Stimulated activated CD4-positive, alpha-beta T cell treated with anti-CD3 and anti-CD28 coated beads, Interleukin-12 subunit alpha, Interleukin-12 subunit beta, amount 100 ng/mL, for 48 hours (primary cell): ENCODE results near the gene MFRP.

Experiments
- DNase-seq, 3 donors: peaks; one replicate each; pipeline ENCODE4 v3.0.0-alpha.2; 2020; ENCODE audit warnings: low read depth in 2 of 3, low spot score in 1 of 3

Gene MFRP

DNA sequence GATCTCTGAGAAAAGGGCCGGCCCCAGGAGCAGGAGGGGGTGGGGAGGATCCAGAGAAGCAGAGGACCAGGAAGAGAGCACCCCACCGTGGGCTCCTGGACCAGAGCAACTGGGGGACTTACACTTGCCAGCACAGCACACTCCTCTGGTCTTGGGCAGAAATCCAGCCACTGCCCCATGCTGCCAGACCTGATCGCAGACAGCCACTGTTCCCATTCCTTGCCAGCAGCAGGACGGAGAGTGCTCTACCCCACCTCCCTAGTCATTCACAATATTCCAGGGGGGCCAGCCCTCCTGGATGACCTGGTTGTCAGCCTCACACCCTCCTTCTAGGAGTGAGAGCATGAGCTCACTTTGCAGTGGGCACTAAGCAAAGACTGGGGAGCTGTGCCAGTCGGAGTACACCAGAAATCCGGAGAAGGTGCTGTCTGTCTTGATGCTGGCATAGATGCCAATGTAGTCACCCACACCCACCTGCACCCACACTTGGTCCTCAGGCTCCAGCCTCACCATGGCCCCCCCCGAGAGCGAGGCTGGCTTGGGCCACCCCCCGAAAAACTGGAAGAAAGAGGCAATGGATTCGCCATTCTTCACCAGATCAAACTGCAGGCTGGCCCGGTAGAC is 7.4 kb downstream of the MFRP start:
- DNase-seq = no peak

DNA sequence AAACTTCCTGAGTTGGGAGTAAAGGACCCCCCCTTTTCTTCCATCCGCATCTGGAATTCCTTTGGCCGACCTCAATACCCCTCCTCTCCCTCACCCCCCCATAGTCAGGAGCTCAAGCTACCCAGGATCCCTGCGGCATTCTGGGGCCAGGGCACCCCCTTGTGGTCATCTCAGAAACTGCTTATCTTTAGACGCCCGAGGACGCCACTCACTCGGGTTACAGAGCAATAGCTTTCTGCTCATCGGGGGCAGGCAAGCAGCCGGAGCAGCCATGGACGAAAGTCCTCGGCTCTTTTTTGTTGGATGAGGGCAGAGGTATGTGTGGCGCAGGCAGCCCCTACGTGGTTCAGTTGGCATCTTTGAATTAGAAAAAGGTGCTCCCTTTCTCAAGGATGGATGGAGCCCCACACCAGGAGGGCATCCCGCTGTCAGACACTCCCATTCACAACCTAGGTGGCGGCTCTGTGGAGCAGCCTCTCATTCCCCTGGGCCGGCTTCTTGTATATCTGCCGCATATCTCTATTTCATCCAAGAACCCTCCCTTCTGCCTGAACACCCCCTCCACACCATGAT is 8.1 kb downstream of the MFRP start:
- peak in 1 of 3 donors; percentile 79 for DNase-seq

DNA sequence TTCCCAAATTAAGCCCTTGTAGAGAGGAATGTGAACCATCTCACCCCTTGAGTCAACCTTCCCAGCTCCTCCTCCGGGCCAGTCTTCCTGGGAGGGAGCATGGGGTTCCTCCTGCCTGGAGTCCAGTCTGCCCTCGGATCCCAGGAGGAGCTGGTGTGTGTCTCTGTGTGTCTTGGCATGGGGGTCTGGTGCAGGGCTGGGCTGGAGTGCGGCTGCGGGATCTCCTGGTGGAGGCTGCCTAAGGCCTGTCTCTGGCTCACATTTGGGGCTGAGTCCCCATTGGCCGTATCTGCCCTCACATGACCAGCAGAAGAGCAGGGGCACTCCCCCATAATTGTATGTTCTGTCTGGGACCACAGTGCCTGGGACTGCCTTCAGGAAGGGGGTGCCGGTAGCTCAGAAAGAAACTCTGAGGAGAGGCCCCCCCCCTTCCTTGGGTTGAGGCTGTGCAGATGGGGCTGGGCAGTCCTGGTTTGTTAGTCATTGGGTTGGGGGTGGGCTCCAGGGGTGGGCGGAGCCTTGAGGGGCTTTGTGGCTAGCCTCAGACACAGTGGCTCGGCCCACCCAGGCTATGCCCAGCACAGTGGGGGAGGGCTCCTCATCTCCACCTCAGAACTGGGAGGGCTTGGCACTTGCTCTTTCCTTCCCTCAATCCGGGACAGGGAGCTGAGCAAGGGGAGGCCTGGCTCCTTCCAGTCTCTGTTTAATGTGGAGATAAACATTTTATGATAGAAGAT is 8.8 kb downstream of the MFRP start:
- no peak for DNase-seq

DNA sequence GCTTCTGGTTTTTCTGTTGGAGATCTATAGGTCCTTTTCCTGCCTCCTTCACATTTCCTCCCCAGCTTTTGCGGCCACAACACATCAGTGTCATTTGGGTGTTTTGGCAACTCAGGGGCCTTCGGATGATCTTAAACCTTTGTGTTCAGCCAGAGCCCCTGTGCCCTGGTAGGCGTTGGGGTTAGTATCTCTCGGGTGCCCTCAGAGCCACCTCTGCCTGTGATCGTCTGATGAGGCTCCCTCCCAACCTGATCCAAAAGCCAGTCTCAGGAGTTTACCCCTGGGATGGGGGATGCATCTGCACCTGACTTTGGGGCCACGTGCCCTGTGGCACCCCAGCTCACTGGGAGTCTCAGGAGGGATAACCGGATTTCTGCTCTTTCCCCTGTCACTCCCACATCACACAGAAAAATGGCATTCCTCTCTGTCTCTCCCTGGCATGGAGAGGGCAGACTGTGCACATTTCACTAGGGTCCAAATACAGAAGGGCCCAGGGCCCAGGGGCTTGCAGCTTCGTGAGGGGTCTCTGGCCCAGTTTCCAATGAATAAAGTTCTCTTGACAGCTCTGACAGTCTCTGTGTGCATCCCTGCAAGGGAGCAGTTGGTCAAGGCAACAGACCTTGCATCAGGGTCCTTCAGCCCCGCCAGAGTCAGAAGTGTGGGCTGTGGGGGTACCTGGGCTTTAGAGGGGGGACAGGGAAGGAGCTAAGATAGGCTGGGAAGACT is 9.6 kb downstream of the MFRP start:
- no peak for DNase-seq

DNA sequence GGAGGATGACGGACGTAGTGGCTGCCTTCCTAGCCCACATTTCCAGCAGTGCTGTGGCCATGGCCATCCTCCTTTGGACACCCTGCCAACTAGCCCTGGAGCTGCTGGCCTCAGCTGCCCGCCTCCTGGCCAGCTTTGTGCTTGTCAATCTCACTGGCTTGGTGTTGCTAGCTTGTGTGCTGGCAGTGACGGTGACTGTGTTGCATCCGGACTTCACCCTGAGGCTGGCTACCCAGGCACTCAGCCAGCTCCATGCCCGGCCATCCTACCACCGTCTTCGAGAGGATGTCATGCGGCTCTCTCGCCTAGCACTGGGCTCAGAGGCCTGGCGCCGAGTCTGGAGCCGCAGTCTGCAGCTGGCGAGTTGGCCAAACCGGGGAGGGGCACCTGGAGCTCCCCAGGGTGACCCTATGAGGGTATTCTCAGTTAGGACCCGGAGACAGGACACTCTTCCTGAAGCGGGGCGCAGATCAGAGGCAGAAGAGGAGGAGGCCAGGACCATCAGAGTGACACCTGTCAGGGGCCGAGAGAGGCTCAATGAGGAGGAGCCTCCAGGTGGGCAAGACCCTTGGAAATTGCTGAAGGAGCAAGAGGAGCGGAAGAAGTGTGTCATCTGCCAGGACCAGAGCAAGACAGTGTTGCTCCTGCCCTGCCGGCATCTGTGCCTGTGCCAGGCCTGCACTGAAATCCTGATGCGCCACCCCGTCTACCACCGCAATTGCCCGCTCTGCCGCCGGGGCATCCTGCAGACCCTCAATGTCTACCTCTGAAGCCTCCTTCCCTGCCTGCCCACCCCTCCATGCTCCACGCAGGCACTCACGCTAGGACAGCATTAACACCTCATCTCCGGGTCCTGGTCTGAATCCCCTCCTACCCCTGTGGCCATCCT is 10.6 kb downstream of the MFRP start:
- DNase-seq = no peak

DNA sequence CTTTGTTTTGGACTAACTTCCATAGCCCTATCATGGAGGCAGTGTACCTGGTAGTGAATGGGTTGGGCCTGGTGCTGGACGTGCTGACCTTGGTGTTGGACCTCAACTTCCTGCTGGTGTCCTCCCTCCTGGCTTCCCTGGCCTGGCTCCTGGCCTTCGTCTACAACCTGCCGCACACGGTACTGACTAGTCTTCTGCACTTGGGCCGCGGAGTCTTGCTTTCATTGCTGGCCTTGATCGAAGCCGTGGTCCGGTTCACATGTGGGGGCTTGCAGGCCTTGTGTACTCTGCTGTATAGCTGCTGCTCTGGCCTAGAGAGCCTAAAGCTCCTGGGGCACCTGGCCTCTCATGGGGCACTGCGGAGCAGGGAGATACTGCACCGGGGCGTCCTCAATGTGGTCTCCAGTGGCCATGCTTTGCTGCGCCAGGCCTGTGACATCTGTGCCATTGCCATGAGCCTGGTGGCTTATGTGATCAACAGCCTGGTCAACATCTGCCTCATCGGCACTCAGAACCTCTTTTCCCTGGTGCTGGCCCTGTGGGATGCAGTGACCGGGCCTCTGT is 11.3 kb downstream of the MFRP start:
- DNase-seq = no peak

DNA sequence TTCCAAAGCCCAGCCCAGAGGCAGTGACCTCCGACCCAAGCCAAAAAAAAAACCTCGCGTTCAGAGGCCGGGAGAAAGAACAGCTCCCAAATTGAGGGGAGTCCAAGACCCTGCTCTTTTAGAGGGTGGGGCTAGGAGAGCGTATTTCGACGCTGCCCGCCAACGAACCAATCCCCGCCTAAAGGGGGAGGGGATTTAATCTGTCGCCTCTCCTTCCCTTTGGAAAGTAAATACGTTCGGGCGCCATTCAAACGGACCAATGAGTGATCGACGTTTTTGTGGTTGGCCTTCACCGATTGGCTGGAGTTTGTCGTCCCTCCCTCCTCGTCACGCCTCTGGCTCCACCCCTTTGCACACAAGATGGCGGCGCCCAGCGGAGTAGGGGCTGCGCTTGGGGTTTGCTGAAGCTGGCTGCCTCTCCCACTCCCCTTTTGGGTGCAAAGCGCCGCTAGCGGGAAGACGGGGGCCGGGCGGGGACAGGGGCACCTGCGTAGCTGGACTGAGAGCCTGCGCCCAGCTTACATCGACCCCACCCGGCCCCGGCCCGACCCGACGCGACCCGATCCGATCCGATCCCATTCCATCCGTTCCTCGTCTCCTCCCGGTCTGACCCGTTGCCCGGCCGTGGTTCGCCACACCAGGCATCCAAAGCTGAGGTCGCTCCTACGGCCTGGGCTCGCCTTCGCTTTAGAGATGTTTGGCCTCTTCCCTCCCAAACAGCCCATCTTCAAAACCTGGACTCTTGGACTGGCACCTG is 12.2 kb downstream of the MFRP start, which contains the start of gene RNF26:
Gene RNF26, plus strand, starts transcription at position 354 of the 757 bp plus-strand sequence. CDS start 596 bp downstream, outside the sequence.
- DNase-seq = peak; percentile 87 to 96 (median 92)

DNA sequence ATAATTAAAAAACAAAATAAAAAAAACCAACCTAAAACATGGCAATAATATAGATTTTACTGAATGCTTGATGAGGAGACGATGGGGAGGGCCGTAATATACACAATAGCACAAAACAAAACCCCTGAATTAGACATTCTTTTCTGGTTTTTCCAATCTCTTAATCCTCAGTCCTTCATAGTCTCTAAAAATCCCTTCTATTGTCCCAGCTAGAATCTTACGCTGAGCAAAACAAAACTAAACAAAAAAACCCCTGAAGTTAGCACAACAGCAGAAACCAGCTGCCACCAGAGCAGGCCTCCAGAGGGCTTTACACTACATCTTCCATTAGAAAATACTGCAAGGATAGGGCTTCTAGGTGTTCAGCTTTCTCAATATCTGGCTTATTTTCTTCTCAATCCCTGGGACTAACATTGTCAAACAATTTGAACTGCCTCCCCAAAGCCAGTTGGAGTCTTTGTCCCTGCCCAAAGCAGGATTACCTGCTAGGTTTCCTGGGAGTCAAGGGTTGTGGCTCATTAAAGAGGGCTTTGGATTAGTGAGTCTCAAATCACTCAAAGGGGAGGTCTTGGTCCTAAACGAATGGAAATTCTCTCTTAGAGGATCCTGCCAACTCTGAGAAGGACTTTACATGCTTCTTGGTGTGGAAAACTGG is 14.3 kb downstream of the MFRP start:
- DNase-seq = no peak

DNA sequence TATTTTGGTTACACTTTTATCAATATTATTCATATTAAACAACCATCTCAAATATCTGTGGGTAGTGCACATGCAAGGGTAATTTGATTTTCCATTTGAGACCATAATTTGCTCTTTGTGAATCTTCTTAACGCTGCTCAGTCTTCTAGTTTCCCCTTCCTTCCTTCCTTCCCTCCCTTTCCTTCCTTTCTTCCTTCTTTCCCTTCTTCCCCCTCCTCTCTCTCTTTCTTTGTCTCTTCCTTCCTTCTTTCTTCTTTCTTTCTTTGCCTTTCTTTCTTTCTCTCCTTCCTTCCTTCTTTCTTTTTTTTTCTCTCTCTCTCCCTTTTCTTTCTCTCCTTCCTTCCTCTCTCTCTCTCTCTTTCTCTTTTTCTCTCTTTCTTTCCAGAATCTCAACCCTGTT is 16.3 kb downstream of the MFRP start:
- no peak for DNase-seq

DNA sequence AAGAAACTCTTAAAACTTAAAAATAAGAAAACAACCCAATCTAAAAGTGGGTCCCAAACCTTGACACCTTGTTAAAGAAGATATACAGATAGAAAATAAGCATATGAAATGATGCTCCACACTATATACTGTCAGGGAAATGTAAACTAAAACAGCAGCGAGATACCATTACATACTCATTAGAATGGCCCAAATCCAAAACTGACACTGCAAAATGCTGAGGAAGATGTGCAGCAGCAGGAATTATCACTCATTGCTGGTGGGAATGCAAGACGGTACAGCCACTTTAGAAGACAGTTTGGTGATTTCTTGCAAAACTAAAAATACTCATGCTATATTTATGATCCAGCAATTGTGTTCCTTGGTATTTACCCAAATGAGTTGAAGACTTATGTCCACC is 17.2 kb downstream of the MFRP start:
- DNase-seq = no peak

DNA sequence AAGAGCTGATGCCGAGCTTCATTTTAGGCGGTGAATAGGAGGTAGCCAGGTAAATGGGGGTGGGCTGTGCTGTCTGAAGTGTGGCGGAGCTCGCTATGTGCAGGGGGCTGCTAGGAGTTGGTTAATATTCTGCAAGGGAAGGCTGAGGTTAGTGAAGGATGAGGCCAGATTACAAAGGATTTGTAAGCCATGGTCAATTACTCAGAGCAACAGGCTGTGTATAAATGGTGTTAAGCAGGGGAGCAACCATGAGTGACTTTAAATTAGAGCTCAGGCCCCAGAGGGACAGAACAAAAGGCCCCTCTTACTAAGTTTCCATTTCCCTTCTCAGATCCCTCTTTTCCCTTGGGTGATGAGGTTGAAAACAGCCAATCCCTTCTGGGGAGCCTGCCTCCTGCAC is 22.3 kb downstream of the MFRP start:
- no peak for DNase-seq

DNA sequence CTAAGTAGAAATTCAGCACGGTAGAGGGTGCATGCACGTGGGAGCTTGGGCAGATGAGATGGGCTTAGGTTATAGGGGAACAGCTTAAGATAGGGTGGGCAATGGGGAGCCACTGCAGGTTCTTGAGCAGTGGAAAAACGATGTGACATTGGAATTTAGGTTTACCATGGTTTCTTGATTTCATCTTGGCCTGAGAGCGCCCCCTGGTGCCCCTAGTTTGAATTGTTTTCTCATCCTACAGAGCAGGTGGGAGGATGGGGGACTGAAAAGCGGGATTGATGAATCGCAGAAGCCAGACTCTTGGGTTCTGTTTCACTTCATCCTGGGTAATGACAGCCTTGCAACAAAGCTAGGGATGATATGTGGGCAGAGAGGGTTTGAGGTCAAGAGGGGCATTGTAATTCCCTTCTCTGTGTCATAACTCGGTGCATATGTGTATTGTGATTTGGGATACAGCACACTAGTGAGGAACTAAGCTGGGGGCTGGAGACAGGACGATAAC is 22.9 kb downstream of the MFRP start:
- peak; percentile 71 to 90 (median 77) for DNase-seq

DNA sequence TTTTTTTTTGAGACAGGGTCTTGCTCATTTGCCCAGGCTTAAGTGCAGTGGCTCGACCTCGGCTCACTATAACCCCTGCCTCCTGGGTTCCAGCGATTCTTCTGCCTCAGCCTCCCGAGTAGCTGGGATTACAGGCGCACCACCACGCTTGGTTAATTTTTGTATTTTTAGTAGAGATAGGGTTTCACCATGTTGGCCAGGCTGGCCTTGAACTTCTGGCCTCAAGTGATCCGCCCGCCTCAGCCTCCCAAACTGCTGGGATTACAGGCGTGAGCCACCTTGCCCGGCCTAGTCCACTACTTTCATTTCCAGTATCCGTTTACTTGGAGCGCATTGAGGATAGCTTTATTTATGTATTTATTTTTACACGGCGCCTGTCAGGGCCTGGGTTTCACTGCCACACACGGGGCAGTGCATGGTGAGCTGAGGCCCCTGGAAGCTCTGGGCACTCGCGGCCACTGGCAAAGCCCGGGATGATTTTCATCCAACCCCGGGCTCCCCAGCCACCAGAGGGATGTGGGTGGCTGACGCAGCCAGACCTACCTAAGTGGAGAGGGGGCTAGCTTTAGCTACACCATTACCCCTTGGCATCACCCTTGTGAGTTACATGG is 23.5 kb downstream of the MFRP start:
- no peak for DNase-seq

DNA sequence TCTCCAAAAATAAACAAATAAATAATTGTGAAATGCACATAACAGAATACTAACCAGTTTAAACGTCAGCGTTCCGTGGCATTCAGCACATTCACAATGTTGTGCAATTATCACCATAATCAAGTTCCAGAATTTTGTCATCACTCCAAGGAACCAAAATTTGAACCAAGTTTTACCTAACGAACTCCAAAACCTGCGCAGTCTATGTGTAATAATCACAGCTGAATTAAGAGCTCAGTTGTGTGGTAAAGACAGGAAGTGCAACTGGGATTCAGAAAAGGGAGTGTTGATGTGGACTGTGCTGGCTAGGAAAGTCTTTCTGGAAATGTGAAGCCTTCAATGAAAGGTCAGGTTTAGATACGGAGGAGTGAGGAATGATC is 24.2 kb downstream of the MFRP start:
- DNase-seq = no peak

DNA sequence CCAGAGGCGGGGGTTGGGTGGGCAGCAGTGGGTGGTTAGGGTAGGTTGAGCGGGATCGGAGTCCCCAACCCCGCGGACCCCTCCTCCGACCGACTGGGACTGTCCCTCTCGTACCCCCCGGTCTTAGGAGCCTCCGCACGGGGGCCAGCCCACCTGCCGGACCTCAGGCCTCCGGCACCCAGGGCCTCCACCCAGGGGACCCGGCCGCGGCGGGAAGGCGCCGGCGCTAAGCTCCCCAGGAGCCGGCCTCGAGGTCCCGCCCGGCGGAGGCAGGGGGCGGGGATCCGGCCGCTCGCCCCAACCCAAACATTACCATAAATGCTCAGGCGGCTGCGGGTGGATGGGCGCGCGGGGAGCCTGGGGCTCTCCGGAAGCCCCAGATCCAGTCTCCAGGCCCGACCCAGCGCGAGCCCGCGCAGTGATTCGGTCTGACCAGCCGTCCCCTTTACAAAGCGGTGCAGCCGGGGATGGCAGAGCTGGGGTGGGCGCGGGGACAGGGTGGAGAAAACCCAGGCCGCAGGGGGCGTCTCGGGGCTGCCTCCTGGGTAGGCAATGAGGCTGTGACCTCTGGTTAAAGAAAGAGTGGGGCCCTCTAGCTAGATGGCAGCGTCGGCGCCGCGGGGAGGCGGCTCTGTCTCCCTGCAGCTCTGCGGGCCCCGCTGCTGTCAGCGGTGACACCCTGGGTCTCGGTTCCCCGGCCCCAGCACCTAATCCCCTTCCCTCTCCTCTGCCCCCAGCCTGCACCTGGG is 25.6 kb downstream of the MFRP start:
- peak in 1 of 3 donors; percentile 54 for DNase-seq

DNA sequence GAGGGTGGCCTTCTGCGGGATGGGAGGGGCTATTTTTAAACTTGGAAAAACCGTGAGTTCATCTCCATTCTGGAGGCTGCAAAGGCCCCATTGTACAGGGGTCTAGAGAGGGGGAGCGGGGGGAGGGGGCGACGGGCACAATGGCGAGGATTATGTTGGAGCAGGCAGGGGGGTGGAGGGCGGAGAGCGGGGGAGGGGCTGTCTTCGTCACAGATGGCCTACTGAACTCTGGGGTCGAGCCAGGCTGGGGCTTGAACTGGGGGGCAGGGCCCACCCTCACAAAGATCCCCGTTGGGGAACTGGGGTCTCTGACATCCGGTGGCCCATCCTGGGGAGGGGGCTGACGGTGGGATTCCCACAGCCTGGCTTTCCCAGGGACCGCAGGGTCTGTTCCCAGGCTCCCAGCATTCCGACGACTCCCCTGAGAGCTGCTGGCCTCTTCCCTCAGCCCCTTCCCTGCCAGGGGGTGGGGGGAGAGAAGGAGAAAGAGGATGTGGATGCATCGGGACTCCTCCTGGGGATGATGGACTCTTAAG is 26.2 kb downstream of the MFRP start:
- DNase-seq = no peak

DNA sequence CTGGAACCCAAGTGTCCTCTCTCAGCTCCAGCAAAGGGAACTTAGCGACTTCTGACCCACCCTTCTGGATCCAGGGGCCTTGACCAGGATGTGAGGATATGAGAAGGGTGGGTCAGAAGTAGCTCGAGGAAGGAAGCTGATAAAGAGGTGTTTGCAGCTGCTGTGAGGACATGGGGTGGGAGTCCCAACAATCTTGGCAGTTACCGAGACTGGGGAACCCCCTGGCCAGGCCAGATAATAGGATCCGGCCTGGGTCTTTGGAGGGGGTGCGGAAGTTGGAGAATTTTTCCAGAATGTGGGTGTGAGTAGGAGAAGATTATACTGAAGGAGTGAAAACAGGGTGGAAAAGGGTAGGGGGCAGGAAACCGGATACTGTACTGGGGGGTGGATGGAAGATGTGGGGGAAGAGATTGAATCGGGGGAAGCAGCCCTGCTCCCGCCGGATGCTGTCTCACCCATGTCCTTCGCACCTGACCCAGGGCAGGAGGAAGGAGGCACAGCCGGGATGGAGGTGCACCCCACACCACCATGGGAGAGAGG is 26.7 kb downstream of the MFRP start:
- no peak for DNase-seq
